Spleen (tissue), 7 donors: ENCODE measurements around the gene BRF1.
"Not testable (repeated sequence)": the region's sequence is repeated elsewhere in the genome, so short reads cannot be mapped to it uniquely, and the experiment has no call there.

Experiments
- CTCF ChIP-seq, 11 experiments: fragments of 200-600 bp in 7 of 11; fragments of 450-650 bp in 4 of 11; sonication (generic) in 4 of 11; IDR thresholded peaks in 8 of 11; conservative IDR thresholded peaks in 3 of 11; 1 replicate in 7 of 11; 2 replicates in 4 of 11; pipeline versions ENCODE4 v1.4.0 to v1.8.0; 2016 to 2021; ENCODE audit warnings: antibody characterized with exemption in 11 of 11, inconsistent platforms in 4 of 11, mild to moderate bottlenecking in 1 of 11
- POLR2A ChIP-seq, 3 donors: fragments of 450-650 bp; IDR thresholded peaks; one replicate each; pipeline ENCODE4 v1.5.1; 2017; ENCODE audit warnings: antibody characterized with exemption in 3 of 3, mild to moderate bottlenecking in 1 of 3
- donor health status: DM: no; HTN: no; CAD: no; lungs with moderate emphysema.
- donor health status: DM: no; HTN: no; CAD: no.
- donor health status: DM: no; HTN: no; CAD: no.

- TF ChIP-seq CTCF (IDR thresholded peaks at IDR 0.05 in 8 of 11, conservative IDR thresholded peaks at IDR 0.05 in 3 of 11); POLR2A (IDR thresholded peaks at IDR 0.05): not testable (repeated sequence)
Observed at GRCh38 chr14:105327695-105328045, 26.9 kb upstream of the BRF1 start.
